Measurements from ENCODE around the gene C1QBP. TPM values are rescaled to one million over a fixed set of nuclear protein-coding genes. Genes with fewer than 3 reads are reported as not detected.

Gene C1QBP
- total RNA-seq, 4 donors from 2014 or later: 54.2 to 86.6 (median 68.1) TPM

- Histone ChIP-seq H3K36me3 (peaks cover 0 to 93% (median 6%) of the 10 kb centered on the region in 3 donors), H3K27ac (no peak overlapping the region), H3K4me1 (no peaks in the 10 kb centered on the region), H3K4me3 (no peak overlapping the region), H3K9me3 (no peaks in the 10 kb centered on the region), H3K27me3 (no peaks in the 10 kb centered on the region)
- TF ChIP-seq CTCF (IDR thresholded peaks at IDR 0.05) (no peak), POLR2A (IDR thresholded peaks at IDR 0.05) (no peak)
- DNase-seq: no peak
Measured at GRCh38 chr17:5410594-5411272, 28.2 kb downstream of the C1QBP start.

GRCh38 chr17:5408186-5408585 is 30.8 kb downstream of the C1QBP start:
- no peak for DNase-seq
- Histone ChIP-seq H3K36me3 (peaks cover 0 to 97% (median 6%) of the 10 kb centered on the region in 3 donors), H3K27ac (no peak overlapping the region), H3K4me1 (no peaks in the 10 kb centered on the region), H3K27me3 (no peaks in the 10 kb centered on the region), H3K9me3 (no peaks in the 10 kb centered on the region), H3K4me3 (no peak overlapping the region)
- TF ChIP-seq CTCF (IDR thresholded peaks at IDR 0.05) (no peak), POLR2A (IDR thresholded peaks at IDR 0.05) (no peak)

DNA sequence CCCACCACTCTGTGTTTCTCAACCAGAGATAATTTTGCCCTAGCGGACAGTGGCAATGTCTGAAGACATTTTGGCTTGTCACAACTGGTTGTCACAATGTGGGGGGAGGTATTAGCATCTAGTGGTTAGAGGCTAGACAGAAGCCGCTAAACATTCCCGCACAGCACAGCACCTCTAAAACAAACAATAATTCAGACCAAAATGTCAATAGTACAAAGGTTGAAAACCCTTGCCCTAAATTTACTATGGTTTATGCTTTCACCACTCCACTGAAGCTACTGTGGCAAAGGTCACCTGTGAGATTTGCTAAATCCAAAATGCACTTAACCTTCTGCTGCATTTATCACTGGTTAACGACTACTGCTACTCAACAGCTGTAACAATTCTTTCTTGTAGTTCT is 33.6 kb downstream of the C1QBP start:
- Histone ChIP-seq H3K4me1 (no peaks in the 10 kb centered on the region), H3K27me3 (no peaks in the 10 kb centered on the region), H3K9me3 (no peaks in the 10 kb centered on the region), H3K4me3 (no peak overlapping the region), H3K36me3 (peaks cover 0 to 97% (median 6%) of the 10 kb centered on the region in 3 donors), H3K27ac (no peak overlapping the region)
- TF ChIP-seq CTCF (IDR thresholded peaks at IDR 0.05) (no peak), POLR2A (IDR thresholded peaks at IDR 0.05) (no peak)
- DNase-seq: no peak

DNA sequence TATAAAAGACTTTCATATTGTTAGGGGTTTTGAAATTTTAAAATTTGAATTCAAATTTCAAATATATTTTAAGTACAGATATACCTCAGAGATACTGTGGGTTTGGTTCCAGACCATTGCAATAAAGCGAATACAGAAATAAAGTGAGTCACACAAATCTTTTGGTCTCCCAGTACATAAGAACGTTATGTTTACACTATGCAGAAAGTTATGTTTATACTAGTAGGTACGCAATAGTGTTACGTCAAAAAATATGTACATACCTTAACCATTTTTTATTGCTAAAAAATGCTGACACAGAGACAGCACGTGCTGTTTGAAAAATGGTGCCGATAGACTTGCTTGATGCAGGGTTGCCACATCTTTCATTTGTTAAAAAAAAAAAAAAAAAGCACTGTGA is 39.2 kb downstream of the C1QBP start:
- peaks cover 0 to 97% (median 0%) of the 10 kb centered on the region in 3 donors for H3K36me3 ChIP-seq
- H3K27ac ChIP-seq: no peak overlapping the region
- no peaks in the 10 kb centered on the region for H3K9me3 ChIP-seq
- TF ChIP-seq POLR2A (IDR thresholded peaks at IDR 0.05): no peak
- TF ChIP-seq CTCF (IDR thresholded peaks at IDR 0.05): no peak
- no peaks in the 10 kb centered on the region for H3K27me3 ChIP-seq
- no peak overlapping the region for H3K4me3 ChIP-seq
- no peak for DNase-seq
- H3K4me1 ChIP-seq: no peaks in the 10 kb centered on the region

GRCh38 chr17:5396612-5397011 is 42.3 kb downstream of the C1QBP start:
- no peaks in the 10 kb centered on the region for H3K27me3 ChIP-seq
- peaks cover 0 to 97% (median 0%) of the 10 kb centered on the region in 3 donors for H3K36me3 ChIP-seq
- no peak overlapping the region for H3K27ac ChIP-seq
- no peak overlapping the region for H3K4me3 ChIP-seq
- TF ChIP-seq CTCF (IDR thresholded peaks at IDR 0.05) (no peak), POLR2A (IDR thresholded peaks at IDR 0.05) (no peak)
- H3K9me3 ChIP-seq: no peaks in the 10 kb centered on the region
- no peaks in the 10 kb centered on the region for H3K4me1 ChIP-seq
- DNase-seq: no peak
